HG03108 (cell line): Measurements from ENCODE around the gene DRGX.

Experiments used
- ATAC-seq: cut with Tn5 transposase; IDR thresholded peaks from one replicate; pipeline ENCODE4 v1.9.1; 2021; ENCODE audit warnings: moderate library complexity; ENCODE audit not compliant: unreplicated experiment

Gene DRGX

GRCh38 chr10:49383853-49384252, 12.0 kb downstream of the DRGX start:
- no peak for ATAC-seq

- ATAC-seq = no peak
Measured at GRCh38 chr10:49382826-49383225, 13.1 kb downstream of the DRGX start.

- no peak for ATAC-seq
Measured at GRCh38 chr10:49382226-49382625, 13.7 kb downstream of the DRGX start.

- ATAC-seq = no peak
Measured at GRCh38 chr10:49381111-49381900, 14.6 kb downstream of the DRGX start.

GRCh38 chr10:49379596-49380410, 16.1 kb downstream of the DRGX start:
- no peak for ATAC-seq

- no peak for ATAC-seq
Measured at GRCh38 chr10:49377256-49377655, 18.6 kb downstream of the DRGX start.

- ATAC-seq = no peak
Measured at GRCh38 chr10:49375611-49376010, 20.3 kb downstream of the DRGX start.

- ATAC-seq = no peak
Measured at GRCh38 chr10:49374740-49375139, 21.1 kb downstream of the DRGX start.

GRCh38 chr10:49373361-49373760, 22.5 kb downstream of the DRGX start:
- no peak for ATAC-seq

- ATAC-seq = no peak
Measured at GRCh38 chr10:49371967-49372366, 23.9 kb downstream of the DRGX start.

GRCh38 chr10:49370326-49371100, 25.4 kb downstream of the DRGX start:
- ATAC-seq = no peak

- ATAC-seq = no peak
Measured at GRCh38 chr10:49369216-49370162, 26.4 kb downstream of the DRGX start.

GRCh38 chr10:49368256-49368655, 27.6 kb downstream of the DRGX start:
- no peak for ATAC-seq

- ATAC-seq = no peak
Measured at GRCh38 chr10:49367600-49367999, 28.3 kb downstream of the DRGX start.

- no peak for ATAC-seq
Measured at GRCh38 chr10:49366460-49366859, 29.4 kb downstream of the DRGX start.

- ATAC-seq = no peak
Measured at GRCh38 chr10:49365675-49366415, 30.0 kb downstream of the DRGX start.

GRCh38 chr10:49365275-49365674, 30.6 kb downstream of the DRGX start:
- no peak for ATAC-seq

- no peak for ATAC-seq
Measured at GRCh38 chr10:49364747-49365146, 31.1 kb downstream of the DRGX start.

- no peak for ATAC-seq
Measured at GRCh38 chr10:49364051-49364450, 31.8 kb downstream of the DRGX start.
